ENCODE measurements around the gene RAB27B. TPM values are rescaled to one million over a fixed set of nuclear protein-coding genes. Genes with fewer than 3 reads are reported as not detected.

RAB27B gene
- total and polyA plus RNA-seq, 9 donors, result 0.22 to 1.2 (median 0.61) TPM

- Histone ChIP-seq H3K27ac (ENCODE audit: low read length) (no peak overlapping the region), H3K4me3 (ENCODE audit: low read length) (no peak overlapping the region), H3K9me3 (replicated peaks; ENCODE audit: control insufficient read depth, low read depth, low read length) (no peaks in the 10 kb centered on the region), H3K36me3 (ENCODE audit: control insufficient read depth, insufficient read depth, low read length) (no peaks in the 10 kb centered on the region), H3K27me3 (ENCODE audit: control insufficient read depth, insufficient read depth, low read length) (no peaks in the 10 kb centered on the region), H3K4me1 (ENCODE audit: control insufficient read depth, insufficient read depth, low read length) (no peaks in the 10 kb centered on the region)
- DNase-seq, result no peak
- WGBS (ENCODE audit: insufficient coverage), result no CpG with 5 or more reads among the region's 3 CpGs
Measured at GRCh38 chr18:54857499-54857898, 29.2 kb downstream of the RAB27B start.

GRCh38 chr18:54859667-54860421 lies 31.6 kb downstream of the RAB27B start:
- Histone ChIP-seq H3K4me3 (ENCODE audit: low read length) (no peak overlapping the region), H3K27ac (ENCODE audit: low read length) (no peak overlapping the region), H3K4me1 (ENCODE audit: control insufficient read depth, insufficient read depth, low read length) (no peaks in the 10 kb centered on the region), H3K36me3 (ENCODE audit: control insufficient read depth, insufficient read depth, low read length) (no peaks in the 10 kb centered on the region), H3K27me3 (ENCODE audit: control insufficient read depth, insufficient read depth, low read length) (no peaks in the 10 kb centered on the region), H3K9me3 (replicated peaks; ENCODE audit: control insufficient read depth, low read depth, low read length) (no peaks in the 10 kb centered on the region)
- DNase-seq, result no peak
- 89% methylated on average over 3 of the region's 9 CpGs for WGBS (ENCODE audit: insufficient coverage)

DNA sequence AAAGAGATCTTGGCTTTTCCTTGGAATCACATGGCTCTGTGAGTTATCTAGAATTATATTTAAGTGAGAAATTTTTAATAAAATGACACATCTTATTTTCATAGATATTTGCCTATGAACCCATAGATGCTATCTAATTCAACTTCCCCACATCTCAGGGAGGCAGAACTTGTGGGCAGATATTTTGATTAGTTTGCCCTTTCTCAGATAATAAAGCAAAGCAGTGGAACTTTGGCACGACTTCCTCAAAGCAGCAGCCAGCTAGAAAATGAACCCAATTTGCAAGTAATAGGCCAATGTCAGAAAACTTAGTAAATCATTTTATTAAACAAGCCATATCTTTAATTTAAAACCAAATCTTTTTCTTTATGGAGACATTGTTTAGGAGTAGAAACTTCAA lies 32.7 kb downstream of the RAB27B start:
- no peaks in the 10 kb centered on the region for H3K9me3 ChIP-seq (replicated peaks; ENCODE audit: control insufficient read depth, low read depth, low read length)
- H3K36me3 ChIP-seq (ENCODE audit: control insufficient read depth, insufficient read depth, low read length), result no peaks in the 10 kb centered on the region
- H3K27me3 ChIP-seq (ENCODE audit: control insufficient read depth, insufficient read depth, low read length), result no peaks in the 10 kb centered on the region
- WGBS (ENCODE audit: insufficient coverage), result no CpG with 5 or more reads among the region's 1 CpG
- no peak for DNase-seq
- no peak overlapping the region for H3K27ac ChIP-seq (ENCODE audit: low read length)
- no peaks in the 10 kb centered on the region for H3K4me1 ChIP-seq (ENCODE audit: control insufficient read depth, insufficient read depth, low read length)
- no peak overlapping the region for H3K4me3 ChIP-seq (ENCODE audit: low read length)

DNA sequence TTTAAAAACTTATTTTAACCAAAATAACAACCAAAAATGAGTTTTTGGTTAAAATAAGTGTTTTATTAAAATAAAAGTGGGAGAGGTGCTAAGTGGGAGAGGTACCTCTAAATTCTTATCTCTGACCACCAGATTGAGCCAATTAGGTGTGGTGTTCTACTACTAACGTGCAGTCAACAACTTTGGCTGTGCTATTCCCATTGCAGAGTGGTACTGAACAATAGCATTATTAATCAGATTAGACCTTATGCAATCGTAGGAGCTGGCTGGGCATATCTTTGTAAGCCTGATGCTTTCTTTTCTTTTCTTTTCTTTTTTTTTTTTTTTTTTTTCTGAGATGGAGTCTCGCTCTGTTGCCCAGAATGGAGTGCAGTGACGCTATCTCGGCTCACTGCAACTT lies 38.9 kb downstream of the RAB27B start:
- Histone ChIP-seq H3K36me3 (ENCODE audit: control insufficient read depth, insufficient read depth, low read length) (no peaks in the 10 kb centered on the region), H3K4me1 (ENCODE audit: control insufficient read depth, insufficient read depth, low read length) (no peaks in the 10 kb centered on the region), H3K27me3 (ENCODE audit: control insufficient read depth, insufficient read depth, low read length) (no peaks in the 10 kb centered on the region), H3K27ac (ENCODE audit: low read length) (no peak overlapping the region), H3K9me3 (replicated peaks; ENCODE audit: control insufficient read depth, low read depth, low read length) (no peaks in the 10 kb centered on the region), H3K4me3 (ENCODE audit: low read length) (no peak overlapping the region)
- DNase-seq, result no peak
- WGBS (ENCODE audit: insufficient coverage), result 100% methylated on average over 3 of the region's 5 CpGs

- Histone ChIP-seq H3K27me3 (ENCODE audit: control insufficient read depth, insufficient read depth, low read length) (no peaks in the 10 kb centered on the region), H3K9me3 (replicated peaks; ENCODE audit: control insufficient read depth, low read depth, low read length) (no peaks in the 10 kb centered on the region), H3K27ac (ENCODE audit: low read length) (no peak overlapping the region), H3K4me1 (ENCODE audit: control insufficient read depth, insufficient read depth, low read length) (no peaks in the 10 kb centered on the region), H3K4me3 (ENCODE audit: low read length) (no peak overlapping the region), H3K36me3 (ENCODE audit: control insufficient read depth, insufficient read depth, low read length) (no peaks in the 10 kb centered on the region)
- DNase-seq, result no peak
- WGBS (ENCODE audit: insufficient coverage), result 81% methylated on average over 3 of the region's 6 CpGs
Measured at GRCh38 chr18:54871231-54871630, 43.0 kb downstream of the RAB27B start.

DNA sequence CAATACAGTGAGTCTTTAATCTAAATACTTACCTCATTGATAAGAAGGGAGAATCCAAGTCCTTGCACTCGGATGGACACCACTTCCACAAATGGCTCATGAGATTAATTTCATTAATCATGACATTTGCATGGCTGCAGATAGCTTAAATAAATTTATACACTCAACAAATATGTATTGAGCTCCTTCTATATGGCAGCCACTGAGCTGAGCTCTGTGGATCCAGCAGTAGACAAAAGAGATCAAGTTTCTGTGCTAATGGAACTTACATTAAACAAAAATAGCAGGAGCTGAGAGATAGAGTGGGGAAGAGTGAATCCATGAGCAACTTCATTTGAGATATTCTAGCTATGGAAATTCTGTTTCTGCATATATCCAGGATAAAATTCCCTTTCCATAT lies 44.4 kb downstream of the RAB27B start:
- DNase-seq, result no peak

DNA sequence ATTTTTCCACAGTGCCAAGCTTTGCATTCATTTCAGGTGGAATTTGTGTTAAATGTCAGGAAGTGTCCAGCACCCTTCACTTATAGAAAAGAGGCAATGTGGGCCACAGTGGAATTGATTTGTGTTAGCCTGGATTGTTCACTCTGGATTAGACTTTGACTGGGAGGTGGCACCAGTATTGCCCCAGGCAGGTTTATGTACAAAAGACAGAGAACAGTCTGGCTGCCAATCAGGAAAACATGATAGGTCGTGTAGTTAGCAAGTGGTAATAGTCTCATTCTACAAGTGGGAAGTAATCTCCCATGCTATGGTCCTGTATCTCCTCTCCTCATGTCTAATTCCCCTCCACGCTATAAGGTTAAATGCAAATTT lies 45.6 kb downstream of the RAB27B start:
- no peaks in the 10 kb centered on the region for H3K27me3 ChIP-seq (ENCODE audit: control insufficient read depth, insufficient read depth, low read length)
- no peak for DNase-seq
- no peaks in the 10 kb centered on the region for H3K36me3 ChIP-seq (ENCODE audit: control insufficient read depth, insufficient read depth, low read length)
- no peak overlapping the region for H3K27ac ChIP-seq (ENCODE audit: low read length)
- no peak overlapping the region for H3K4me3 ChIP-seq (ENCODE audit: low read length)
- no CpG with 5 or more reads among the region's 2 CpGs for WGBS (ENCODE audit: insufficient coverage)
- no peaks in the 10 kb centered on the region for H3K4me1 ChIP-seq (ENCODE audit: control insufficient read depth, insufficient read depth, low read length)
- H3K9me3 ChIP-seq (replicated peaks; ENCODE audit: control insufficient read depth, low read depth, low read length), result no peaks in the 10 kb centered on the region

More for the DNA sequence above, 44.4 kb downstream of the RAB27B start:
- no CpG with 5 or more reads among the region's 1 CpG for WGBS (ENCODE audit: insufficient coverage)
- H3K4me1 ChIP-seq (ENCODE audit: control insufficient read depth, insufficient read depth, low read length), result no peaks in the 10 kb centered on the region
- no peaks in the 10 kb centered on the region for H3K36me3 ChIP-seq (ENCODE audit: control insufficient read depth, insufficient read depth, low read length)
- no peaks in the 10 kb centered on the region for H3K9me3 ChIP-seq (replicated peaks; ENCODE audit: control insufficient read depth, low read depth, low read length)
- no peaks in the 10 kb centered on the region for H3K27me3 ChIP-seq (ENCODE audit: control insufficient read depth, insufficient read depth, low read length)
- H3K4me3 ChIP-seq (ENCODE audit: low read length), result no peak overlapping the region
- no peak overlapping the region for H3K27ac ChIP-seq (ENCODE audit: low read length)

GRCh38 chr18:54875063-54875462 lies 46.8 kb downstream of the RAB27B start:
- WGBS (ENCODE audit: insufficient coverage), result 85% methylated on average over 2 of the region's 3 CpGs
- Histone ChIP-seq H3K4me1 (ENCODE audit: control insufficient read depth, insufficient read depth, low read length) (no peaks in the 10 kb centered on the region), H3K36me3 (ENCODE audit: control insufficient read depth, insufficient read depth, low read length) (no peaks in the 10 kb centered on the region), H3K27me3 (ENCODE audit: control insufficient read depth, insufficient read depth, low read length) (no peaks in the 10 kb centered on the region), H3K4me3 (ENCODE audit: low read length) (no peak overlapping the region), H3K9me3 (replicated peaks; ENCODE audit: control insufficient read depth, low read depth, low read length) (no peaks in the 10 kb centered on the region), H3K27ac (ENCODE audit: low read length) (no peak overlapping the region)
- no peak for DNase-seq

DNA sequence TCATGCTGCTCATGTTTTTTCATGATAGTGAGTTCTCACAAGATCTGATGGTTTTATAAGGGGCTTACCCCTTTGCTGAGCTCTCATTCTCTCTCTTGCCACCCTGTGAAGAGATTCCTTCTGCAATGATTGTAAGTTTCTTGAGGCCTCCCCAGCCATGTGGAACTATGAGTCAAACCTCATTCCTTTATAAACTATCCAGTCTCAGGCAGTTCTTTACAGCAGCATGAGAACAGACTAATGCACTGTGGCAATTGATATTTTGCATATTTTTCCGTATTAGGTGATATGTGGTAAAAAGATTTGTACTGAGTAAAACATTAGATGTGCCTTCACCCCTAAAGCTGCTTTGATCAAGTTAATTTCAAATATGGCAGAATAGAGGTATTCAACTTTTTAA lies 48.8 kb downstream of the RAB27B start:
- H3K4me3 ChIP-seq (ENCODE audit: low read length), result no peak overlapping the region
- H3K9me3 ChIP-seq (replicated peaks; ENCODE audit: control insufficient read depth, low read depth, low read length), result no peaks in the 10 kb centered on the region
- WGBS (ENCODE audit: insufficient coverage), result no CpG with 5 or more reads among the region's 1 CpG
- no peaks in the 10 kb centered on the region for H3K27me3 ChIP-seq (ENCODE audit: control insufficient read depth, insufficient read depth, low read length)
- no peak for DNase-seq
- H3K36me3 ChIP-seq (ENCODE audit: control insufficient read depth, insufficient read depth, low read length), result no peaks in the 10 kb centered on the region
- H3K4me1 ChIP-seq (ENCODE audit: control insufficient read depth, insufficient read depth, low read length), result no peaks in the 10 kb centered on the region
- no peak overlapping the region for H3K27ac ChIP-seq (ENCODE audit: low read length)

- Histone ChIP-seq H3K27ac (ENCODE audit: low read length) (no peak overlapping the region), H3K4me3 (ENCODE audit: low read length) (no peak overlapping the region), H3K36me3 (ENCODE audit: control insufficient read depth, insufficient read depth, low read length) (no peaks in the 10 kb centered on the region), H3K9me3 (replicated peaks; ENCODE audit: control insufficient read depth, low read depth, low read length) (no peaks in the 10 kb centered on the region), H3K4me1 (ENCODE audit: control insufficient read depth, insufficient read depth, low read length) (no peaks in the 10 kb centered on the region), H3K27me3 (ENCODE audit: control insufficient read depth, insufficient read depth, low read length) (no peaks in the 10 kb centered on the region)
- DNase-seq, result no peak
- no CpG with 5 or more reads among the region's 2 CpGs for whole genome bisulfite sequencing (ENCODE audit: insufficient coverage)
Measured at GRCh38 chr18:54878159-54878622, 49.9 kb downstream of the RAB27B start.
